HG03520 (cell line): ENCODE results near the gene FXYD5.
"Not testable (repeated sequence)": the region's sequence is repeated elsewhere in the genome, so short reads cannot be mapped to it uniquely, and the experiment has no call there.

Source experiments
- ATAC-seq: cut with Tn5 transposase; IDR thresholded peaks from one replicate; pipeline ENCODE4 v1.9.1; 2021; ENCODE audit warnings: mild to moderate bottlenecking, moderate library complexity; ENCODE audit not compliant: unreplicated experiment

FXYD5 gene

GRCh38 chr19:35119578-35120155 lies 34.9 kb upstream of the FXYD5 start:
- ATAC-seq: no peak

DNA sequence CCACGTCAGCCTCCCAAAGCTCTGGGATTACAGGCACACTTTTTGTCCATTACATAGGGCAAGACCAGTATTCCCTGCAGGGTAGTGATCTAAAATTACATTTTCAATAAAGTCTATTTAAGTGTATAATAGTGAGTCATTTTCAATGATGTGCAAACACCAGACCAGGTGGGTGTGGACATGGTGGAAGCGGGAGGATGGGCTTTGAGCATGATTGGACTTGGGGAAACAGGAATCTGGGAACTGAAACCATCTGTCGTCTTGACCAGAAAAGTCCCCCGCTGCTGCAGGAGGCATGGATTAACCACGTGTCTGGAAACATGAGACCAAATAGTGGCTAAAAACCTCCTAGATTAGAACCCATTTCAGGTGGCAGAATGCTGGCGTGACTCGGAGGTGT lies 34.0 kb upstream of the FXYD5 start:
- no peak for ATAC-seq

DNA sequence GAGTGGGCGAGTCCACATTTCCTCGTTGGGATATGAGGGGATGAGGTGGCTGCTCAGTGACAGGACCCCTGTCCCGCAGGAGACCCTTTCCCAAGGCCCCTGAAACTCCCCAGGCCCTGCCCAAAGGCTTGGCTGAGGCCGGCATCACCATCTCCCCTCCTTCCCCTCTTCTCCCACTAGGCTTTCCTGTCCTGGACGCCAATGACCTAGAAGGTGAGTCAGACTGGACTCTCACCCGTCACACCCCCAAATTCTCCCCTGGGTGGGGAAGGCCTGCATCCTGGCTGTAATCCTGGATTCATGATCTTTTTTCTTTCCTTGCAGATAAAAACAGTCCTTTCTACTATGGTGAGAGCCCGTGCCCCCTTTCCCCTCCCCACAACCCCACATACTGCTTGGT lies 33.6 kb upstream of the FXYD5 start:
- no peak for ATAC-seq

DNA sequence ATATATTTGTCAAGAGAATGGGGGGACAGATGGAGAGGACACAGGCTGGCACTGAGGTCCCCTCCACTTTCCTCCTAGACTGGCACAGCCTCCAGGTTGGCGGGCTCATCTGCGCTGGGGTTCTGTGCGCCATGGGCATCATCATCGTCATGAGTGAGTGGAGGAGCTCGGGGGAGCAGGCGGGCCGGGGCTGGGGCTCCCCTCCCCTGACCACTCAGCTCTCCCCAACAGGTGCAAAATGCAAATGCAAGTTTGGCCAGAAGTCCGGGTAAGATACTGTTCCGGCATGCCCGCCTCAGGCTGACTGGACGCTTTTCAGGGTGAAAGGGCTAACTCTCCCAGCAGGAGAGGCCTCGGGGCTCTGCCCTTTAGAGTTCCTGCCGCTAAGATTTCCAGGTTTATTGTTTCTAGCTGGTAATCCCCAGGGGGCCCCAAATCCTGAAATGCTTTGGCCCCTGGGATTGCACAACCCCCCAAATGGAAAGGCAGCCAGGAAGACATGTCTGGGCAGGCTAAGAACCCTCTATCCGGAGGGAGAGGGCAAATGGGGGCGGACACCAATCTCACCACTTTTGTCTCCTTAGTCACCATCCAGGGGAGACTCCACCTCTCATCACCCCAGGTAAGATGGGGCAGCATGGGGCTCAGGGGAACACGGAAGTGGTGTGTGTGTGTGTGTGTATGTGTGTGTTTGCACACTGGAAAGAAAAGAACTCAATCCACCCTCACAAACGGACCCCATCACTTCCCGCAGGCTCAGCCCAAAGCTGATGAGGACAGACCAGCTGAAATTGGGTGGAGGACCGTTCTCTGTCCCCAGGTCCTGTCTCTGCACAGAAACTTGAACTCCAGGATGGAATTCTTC lies 31.6 kb upstream of the FXYD5 start:
- no peak for ATAC-seq

DNA sequence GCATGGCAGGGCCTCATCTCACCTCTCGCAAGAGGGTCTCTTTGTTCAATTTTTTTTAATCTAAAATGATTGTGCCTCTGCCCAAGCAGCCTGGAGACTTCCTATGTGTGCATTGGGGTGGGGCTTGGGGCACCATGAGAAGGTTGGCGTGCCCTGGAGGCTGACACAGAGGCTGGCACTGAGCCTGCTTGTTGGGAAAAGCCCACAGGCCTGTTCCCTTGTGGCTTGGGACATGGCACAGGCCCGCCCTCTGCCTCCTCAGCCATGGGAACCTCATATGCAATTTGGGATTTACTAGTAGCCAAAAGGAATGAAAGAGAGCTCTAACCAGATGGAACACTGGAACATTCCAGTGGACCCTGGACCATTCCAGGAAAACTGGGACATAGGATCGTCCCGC lies 31.0 kb upstream of the FXYD5 start:
- no peak for ATAC-seq

DNA sequence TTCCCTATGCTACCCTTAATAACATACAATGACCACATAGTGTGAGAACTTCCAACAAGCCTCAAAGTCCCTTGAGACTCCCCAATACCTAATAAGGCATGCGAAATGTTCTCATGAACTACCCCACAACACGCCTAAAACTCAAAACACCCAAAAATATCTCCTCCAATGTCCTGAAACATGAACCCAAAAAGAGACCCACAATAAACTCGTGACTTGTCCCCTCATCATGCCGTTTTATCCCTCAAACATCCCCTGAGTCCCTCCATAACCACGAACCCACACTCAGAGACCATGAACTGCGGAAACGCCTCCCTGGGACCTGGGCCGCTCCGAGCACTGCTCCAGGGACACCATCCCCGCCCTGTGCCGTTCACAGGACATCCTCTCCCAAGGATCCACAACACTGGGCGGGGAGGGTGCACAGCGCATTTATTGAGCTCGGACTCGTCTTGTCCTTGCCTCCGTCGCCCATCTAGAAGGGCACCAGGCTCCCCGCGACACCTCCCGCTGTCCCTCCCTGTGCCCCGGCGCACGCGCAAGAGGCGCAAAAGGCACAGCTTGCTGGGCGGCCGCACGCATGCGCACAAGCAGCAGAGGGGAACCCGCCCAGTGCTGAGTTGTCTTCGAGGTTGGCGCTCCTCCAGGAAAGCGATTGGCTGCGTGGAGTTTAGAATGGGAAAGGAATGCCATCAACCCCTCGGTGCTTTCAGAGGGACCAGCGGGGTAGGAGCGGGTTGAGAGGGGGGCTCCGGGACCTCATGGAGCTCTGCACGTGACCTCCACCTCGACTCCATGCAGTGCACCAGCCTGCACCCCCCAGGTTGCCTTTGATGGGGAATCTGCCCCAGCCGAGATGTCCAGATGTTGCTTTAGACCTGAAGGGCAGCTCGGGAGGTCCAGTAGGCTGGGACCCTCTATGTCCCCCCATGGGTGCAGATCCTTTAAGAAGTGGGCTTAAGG lies 30.2 kb upstream of the FXYD5 start:
- peak; percentile 74 for ATAC-seq

DNA sequence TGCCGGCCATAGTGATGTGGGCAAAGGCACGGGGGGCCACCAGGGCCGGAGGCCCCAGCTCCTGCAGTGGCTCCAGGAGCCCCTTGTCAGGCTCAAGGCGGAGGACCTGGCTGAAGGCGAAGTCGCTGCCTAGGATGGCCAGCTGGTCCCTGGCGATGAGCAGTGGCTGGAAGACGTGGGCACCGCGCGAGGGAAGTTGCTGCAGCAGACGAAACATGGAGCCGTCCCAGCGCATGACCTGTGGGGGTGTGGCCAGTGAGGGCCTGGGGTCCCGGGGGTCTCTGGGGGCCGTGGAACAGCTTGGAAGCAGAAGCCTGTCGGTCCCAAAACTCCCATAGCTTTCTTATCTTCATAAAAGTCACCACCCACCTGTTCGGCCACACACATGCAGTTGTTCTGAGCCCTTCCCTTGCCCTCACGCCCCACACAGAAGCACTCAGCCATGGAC lies 29.2 kb upstream of the FXYD5 start:
- ATAC-seq: no peak

DNA sequence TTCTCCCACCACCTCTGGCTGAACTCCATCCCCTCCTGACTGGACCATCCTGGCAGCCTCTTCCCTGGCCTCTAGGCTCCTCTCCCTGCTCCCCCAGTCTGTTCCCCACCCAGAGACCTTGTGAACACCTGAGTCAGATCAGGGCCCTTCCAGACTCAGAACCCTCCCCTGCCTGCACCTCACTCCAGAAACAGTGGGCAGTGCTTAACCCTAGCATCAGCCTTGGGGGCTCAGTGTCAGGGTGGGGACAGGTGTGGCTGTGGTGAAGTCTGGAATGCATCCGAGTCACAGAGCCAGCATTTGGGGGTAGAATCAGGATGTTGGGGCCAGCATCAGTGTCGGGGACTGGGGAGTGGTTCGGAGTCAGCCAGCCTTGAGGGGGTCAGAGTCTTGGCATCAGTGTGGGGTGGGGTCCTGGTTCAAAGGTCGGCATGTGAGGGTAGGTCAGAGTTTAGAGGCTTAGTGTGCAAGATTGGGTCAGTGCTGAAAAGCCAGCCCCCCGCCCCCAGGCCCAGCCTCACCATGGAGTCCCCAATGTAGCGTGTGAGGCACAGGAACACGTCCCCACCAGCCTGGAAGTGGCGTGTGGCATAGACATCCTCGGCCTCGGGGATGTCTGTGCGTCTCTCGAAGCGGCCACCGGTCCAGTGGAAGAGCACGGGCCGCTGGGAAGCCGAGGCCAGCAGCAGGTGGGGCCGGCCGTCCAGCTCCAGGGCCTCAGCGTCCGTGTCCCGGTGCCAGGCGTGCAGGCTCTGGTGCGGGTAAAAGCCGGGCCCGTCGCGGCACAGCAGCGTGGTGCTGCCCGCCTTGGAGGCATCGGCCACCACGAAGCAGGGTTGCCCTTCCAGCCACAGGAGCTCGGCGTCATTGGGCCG lies 28.5 kb upstream of the FXYD5 start:
- ATAC-seq: no peak

DNA sequence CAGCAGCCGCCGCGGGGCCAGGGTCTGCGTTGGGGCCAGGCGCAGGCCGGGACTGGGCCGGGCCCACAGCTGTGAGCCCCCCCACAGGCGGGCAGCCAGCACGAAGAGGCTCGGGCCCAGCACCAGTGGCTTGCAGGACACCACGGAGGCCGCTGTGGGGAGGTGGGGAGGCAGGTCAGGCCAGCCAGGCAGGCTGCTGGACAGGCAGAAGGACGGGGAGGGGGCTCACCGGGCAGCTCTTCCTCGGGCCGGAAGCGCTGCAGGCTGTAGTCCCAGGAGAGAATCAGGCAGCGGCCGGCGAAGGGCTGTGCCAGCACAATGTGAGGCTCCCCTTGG lies 27.9 kb upstream of the FXYD5 start:
- ATAC-seq: no peak

GRCh38 chr19:35127871-35128270 lies 26.7 kb upstream of the FXYD5 start:
- ATAC-seq: no peak

DNA sequence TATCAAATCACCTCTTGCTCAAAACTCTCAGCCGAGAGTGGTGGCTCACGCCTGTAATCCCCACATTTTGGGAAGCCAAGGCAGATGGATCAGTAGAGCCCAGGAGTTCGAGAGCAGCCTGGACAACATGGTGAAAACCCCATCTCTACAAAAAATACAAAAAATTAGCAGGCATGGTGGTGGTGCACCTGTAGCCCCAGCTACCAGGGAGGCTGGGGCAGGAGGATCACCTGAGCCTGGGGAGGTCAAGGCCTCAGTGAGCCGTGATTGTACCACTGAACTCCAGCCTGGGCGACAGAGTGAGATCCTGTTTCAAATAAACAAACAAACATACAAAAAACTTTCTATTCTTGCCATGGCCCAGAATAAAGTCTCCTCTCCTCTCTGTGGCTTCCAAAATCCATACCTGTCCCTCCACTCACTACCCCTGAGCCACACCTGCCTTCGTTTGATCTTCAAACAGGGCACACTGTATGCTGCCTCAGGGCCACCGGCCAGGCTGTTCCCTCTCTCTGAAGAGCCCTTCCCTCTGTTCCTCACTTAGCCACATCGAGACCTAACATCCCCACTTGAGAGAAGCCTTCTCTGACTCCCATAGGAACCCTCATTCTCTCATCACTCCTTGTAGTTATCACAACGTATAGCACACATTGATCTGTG lies 26.0 kb upstream of the FXYD5 start:
- no peak for ATAC-seq

DNA sequence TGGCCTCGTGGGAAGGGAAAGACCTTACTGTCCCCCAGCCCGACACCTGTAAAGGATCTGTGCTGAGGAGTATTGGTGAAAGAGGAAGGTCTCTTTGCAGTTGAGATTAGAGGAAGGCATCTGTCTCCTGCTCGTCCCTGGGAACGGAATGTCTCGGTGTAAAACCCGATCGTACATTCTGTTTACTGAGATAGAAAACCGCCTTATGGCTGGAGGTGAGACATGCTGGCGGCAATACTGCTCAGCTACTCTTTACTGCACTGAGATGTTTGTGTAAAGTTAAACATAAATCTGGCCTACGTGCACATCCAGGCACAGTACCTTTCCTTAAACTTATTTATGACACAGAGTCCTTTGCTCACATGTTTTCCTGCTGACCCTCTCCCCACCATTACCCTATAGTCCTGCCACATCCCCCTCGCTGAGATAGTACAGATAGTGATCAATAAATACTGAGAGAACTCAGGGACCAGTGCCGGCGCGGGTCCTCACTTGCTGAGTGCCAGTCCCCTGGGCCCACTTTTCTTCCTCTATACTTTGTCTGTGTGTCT lies 24.7 kb upstream of the FXYD5 start:
- ATAC-seq: not testable (repeated sequence)

DNA sequence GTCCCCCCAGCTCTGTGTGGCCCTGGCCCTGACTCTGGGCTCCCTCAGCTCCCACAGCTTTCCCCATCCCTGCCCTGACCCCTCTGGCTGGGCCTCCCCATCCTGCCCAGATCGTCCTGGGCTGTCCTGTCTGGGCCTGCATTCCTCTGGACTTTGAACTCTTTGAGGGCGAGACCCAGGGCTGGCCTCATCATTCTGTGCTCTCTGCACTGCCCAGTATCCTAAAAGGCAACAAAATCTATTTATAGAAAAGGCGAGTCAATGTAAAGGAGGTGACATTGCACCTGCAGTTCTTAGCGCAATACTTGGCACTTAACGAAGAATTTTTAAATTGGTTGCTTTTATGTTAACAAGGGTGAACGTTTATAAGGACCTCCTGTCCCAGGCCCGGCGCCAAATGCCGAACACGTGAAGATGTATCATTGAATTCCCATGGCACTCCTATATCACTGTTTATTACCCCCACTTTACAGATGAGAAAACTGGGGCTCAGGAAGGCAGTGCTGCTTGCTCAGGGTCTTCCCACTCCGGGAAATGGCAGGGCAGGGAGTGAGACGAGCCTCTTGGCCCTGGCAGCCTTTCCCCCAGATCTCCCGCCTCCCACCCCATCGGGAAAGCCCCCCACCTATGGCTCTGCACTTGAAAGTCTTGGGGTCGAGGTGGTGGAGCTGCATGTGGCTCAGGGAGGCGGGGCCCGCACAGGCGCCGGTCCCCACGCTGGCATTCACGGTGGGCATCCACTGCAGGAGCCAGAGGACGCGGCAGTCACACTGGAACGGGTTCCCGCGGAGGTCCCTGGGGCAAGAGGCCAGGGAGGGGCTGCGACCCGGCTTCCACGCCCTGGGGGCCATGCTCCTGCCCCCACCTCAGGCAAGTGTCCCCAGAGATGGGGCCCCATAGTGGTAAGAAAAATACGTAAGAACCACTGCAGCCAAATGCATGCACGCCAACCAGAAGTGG lies 23.5 kb upstream of the FXYD5 start:
- ATAC-seq: no peak

- ATAC-seq: no peak
Observed at GRCh38 chr19:35132254-35132653, 22.3 kb upstream of the FXYD5 start.

GRCh38 chr19:35133826-35134225 lies 20.7 kb upstream of the FXYD5 start:
- ATAC-seq: no peak

DNA sequence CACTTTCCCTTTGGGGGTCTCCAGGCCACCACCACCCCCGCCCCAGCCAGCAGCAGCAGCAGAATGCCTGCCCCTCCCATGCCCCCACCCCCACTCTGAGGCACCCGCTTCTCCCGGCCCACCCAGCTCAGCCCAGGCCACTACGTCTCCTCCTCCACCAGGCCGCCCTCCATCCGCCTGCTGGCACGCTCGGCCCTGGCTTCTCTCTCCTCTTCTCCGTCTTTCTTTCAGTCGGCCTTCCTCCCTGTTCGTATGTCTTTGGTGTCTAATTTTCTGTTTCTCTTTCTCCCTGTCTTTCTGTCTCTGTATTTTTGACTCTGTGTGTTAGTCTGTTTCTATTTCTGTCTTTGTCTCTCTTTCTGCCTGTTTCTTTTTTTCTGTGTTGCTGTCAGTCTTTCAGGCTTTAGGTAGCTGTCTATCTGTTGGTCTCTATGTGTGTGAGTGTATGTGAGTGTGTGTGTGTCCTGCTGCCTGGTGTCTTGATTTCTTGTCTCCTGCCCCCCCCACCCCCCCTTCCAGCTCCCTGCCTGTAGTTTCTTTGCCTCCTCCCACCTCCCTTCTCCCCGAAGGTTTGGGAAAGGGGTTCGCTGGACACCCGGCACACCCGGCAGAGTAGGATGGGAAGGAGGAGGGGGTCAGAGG lies 19.8 kb upstream of the FXYD5 start, which contains the start of gene LGI4:
Gene LGI4 (minus strand): TSS at position 459 of the 642 bp plus-strand sequence. CDS start 379 bp downstream, at position 80.
- no peak for ATAC-seq

- ATAC-seq: no peak
Observed at GRCh38 chr19:35135389-35135909, 19.1 kb upstream of the FXYD5 start.

DNA sequence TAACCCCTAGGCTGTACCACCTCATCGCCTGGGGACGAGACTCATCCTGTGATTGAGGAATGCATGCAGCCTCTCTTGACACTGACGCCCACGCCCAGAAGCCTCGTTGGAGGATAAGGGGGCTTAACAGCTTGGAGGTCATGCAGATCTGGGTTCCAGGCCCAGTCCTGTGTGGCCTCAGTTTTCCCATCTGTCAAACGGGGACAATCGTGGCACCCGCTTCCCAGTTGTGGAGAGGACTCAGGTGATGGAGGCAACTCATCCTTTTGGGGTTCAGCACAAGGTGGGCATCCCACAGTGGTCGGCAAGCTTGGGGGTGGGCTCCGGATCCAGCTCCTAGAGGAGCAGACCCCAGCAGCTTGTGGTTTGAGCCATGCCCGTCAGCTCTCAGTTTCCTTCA lies 18.3 kb upstream of the FXYD5 start:
- ATAC-seq: no peak
